ENCODE data around the gene ZMYND15.

DNA sequence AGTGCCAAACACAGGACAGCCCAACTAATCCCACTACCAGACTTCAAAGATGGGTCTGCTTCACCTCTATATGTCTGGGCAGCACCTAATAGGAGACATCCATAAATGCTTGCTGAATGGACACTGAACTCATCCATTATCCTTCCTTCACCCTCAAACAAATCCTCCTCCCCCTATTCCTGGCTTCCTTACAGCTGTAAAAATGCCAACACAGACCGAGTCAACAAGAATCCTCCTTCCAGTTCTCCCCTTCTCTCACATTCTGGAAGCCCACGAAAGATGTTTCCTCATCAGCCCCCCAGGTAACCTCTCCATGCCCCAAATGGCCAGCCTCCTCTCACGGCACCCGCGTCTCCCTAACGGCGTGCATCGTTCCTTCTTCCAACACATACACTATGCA lies 47.9 kb upstream of the ZMYND15 start:
- TF ChIP-seq, protein P1, sequence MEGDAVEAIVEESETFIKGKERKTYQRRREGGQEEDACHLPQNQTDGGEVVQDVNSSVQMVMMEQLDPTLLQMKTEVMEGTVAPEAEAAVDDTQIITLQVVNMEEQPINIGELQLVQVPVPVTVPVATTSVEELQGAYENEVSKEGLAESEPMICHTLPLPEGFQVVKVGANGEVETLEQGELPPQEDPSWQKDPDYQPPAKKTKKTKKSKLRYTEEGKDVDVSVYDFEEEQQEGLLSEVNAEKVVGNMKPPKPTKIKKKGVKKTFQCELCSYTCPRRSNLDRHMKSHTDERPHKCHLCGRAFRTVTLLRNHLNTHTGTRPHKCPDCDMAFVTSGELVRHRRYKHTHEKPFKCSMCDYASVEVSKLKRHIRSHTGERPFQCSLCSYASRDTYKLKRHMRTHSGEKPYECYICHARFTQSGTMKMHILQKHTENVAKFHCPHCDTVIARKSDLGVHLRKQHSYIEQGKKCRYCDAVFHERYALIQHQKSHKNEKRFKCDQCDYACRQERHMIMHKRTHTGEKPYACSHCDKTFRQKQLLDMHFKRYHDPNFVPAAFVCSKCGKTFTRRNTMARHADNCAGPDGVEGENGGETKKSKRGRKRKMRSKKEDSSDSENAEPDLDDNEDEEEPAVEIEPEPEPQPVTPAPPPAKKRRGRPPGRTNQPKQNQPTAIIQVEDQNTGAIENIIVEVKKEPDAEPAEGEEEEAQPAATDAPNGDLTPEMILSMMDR (IDR thresholded peaks at IDR 0.05; ENCODE audit: poor library complexity), result no peak
- TF ChIP-seq EZH2 (IDR thresholded peaks at IDR 0.05; ENCODE audit: borderline replicate concordance), result no peak

Measured in hepatocyte (in vitro differentiated cells).